GM18867 (cell line): ENCODE measurements around the gene LCN15.
"Not testable (repeated sequence)": the region's sequence is repeated elsewhere in the genome, so short reads cannot be mapped to it uniquely, and the experiment has no call there.

Experiments
- ATAC-seq: cut with Tn5 transposase; IDR thresholded peaks from one replicate; pipeline ENCODE4 v1.9.1; 2021; ENCODE audit warnings: mild to moderate bottlenecking, moderate library complexity; ENCODE audit not compliant: unreplicated experiment

The LCN15 gene

DNA sequence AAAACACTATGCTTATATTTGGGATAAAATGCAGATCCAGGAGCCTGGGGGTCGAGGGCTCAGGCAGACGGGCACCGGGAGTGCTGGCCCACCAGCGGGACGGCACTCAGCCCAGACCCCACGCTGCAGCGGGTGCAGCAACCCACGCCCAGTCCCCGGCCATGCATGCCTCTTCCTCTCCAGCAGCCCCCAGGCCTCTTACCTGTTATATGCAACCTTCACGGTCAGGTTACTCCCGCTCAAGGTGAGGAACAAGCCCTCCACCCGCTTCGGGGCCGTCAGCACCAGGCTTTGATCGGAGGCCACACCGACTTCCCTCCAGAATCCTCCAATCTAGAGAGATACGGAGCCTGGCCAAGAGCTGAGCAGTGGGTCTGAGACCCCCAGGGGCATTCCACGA, 7.5 kb downstream of the LCN15 start:
- no peak for ATAC-seq

- no peak for ATAC-seq
Measured at GRCh38 chr9:136756134-136756438, 8.2 kb downstream of the LCN15 start.

DNA sequence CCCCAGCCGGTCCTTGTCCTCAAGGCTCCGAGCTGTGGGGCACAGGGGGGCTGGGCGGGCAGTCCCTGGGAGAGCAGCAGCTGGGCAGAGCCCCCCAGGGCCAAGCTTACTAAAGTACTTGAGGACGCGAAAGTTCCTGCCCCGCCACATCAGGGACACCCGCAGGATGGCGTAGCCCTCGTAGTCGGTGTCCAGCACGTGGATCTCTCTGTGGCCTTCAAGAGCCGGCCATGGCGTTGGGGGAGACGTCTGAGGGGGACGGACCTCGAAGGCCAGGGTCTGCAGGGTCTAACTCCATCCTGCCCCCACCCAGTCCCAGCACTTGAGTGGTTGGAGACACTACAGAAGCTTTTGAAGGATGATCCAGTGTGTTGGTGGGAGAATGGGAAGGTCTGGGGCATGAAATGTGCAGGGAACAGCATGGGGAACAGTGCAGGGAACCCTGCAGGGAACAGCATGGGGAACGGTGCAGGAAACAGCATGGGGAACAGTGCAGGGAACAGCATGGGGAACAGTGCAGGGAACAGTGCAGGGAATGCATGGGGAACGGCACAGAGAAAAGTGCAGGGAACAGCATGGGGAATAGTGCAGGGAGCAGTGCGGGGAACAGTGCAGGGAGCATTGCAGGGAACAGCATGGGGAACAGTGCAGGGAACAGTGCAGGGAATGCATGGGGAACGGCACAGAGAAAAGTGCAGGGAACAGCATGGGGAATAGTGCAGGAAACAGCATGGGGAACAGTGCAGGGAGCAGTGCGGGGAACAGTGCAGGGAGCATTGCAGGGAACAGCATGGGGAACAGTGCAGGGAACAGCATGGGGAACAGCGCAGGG, 8.8 kb downstream of the LCN15 start:
- not testable (repeated sequence) for ATAC-seq

DNA sequence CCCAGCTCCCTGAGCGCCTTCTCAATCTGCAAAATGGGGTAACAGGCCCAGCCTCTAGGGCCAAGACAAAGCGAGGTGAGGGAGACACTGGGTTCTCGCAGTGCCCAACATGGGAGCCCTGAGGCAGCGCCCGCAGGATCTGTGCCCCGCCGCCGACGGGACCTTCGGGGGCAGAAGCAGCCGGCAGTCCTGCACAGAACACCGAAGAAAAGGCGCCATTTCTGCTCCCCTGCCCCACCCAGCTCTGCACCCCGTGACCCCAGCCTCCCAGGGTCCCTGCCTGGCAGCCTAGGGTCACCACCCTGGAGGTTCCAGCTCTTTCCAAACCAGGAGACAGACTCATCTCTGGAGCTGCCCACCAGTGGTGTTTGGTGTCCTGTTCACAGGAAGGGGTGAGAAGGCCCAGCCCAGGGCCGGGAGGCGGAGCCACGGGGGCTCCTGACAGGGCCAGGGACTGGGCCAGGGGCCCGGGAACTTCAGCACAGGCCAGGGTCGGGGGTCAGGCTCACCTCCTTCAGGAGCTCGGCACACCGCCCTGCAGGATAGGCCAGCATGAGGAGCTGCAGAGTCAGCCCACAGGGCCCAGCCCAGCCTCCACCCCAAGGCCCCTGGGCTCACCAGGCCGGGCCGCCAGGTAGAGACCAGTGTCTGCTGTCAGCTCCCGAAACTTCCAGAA, 9.6 kb downstream of the LCN15 start:
- no peak for ATAC-seq

DNA sequence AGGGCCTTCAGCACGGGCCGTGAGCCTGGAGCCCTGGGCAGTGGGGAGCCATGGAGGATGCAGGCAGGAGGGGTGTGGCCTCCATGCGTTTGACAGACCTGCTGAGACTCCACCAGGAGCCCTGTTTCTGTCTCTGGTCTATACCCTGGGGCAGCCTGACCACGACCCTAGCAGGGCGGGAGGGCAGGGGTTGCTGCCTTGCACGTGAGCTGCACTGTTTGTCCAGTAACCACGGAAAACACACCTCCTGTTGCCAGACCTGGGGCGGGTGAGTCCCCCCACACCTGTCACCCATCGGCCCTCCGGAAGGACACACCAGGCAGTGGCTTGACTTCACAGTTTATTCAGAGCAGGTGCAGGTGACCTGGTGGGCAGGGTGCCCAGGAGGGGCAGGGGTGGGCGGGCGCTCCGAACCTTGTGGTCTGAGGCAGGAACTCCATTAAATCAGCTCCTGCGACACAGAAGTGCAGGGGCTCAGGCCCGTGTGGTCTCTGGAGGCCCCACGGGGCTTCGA, 10.2 kb downstream of the LCN15 start:
- ATAC-seq, result no peak

DNA sequence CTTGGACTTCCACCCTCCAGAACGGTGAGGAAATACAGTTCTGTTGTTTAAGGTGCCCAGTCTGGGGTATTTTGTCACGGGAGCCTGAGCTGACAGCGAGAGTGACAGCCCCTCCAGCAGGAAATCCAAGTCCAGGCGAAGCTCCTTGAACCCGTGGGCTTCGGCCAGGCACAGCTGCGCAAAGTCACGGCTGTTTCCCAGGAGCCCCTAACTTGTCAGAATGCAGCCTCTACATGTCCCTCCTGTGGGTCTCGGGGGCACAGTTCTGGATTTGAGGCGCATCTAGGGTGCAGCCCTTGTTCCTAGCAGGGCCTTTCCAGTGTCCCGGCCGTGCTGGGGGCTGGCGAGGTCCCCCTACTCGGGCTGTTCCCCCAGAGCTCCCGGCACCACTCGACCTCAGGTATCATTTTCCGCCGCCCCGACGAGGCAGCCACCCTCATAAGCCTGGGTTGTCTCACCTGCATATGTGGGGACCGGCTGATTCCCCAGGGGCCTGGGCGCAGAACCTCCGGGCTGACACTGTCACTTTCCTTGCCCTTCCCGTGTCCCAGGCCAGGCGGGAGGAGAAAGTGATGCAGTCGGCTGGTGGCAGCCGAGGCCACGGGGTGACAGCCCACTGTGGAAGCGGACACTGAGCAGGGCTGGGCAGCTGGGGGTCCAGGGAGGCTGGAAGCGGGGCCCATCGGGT, 10.8 kb downstream of the LCN15 start:
- no peak for ATAC-seq

DNA sequence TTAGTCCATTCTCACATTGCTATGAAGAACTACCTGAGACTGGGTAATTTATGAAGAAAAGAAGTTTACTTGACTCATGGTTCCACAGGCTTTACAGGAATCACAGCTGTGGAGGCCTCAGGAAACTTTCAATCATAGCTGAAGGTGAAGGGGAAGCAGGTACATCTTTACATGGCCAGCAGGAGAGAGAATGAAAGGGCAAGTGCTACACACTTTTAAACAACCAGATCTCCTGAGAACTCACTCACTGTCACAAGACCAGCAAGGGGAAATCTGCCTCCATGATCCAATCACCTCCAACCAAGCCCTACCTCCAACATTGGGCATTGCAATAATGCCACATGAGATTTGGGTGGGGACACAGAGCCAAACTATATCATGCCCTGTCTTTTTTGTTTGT, 12.5 kb downstream of the LCN15 start:
- ATAC-seq, result no peak

GRCh38 chr9:136751244-136751643, 13.1 kb downstream of the LCN15 start:
- ATAC-seq, result no peak

DNA sequence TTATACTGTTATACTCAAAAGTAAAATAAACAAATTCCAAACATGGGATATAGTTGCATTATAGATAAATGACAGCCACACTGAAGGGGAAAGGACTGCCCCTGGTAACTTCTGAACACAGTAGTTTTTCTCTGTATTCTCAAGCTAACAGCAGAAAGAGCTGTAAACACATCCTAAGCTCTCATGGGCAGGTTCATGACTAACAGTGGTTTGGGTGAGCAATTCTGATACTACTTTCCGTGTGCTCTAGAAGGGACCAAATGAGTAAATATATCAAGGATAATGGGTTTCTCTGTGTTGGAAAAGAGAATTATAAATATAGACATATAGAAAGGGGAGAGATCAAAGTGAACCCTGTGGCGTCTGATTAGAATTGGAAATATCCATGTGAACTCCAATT, 13.8 kb downstream of the LCN15 start:
- no peak for ATAC-seq

DNA sequence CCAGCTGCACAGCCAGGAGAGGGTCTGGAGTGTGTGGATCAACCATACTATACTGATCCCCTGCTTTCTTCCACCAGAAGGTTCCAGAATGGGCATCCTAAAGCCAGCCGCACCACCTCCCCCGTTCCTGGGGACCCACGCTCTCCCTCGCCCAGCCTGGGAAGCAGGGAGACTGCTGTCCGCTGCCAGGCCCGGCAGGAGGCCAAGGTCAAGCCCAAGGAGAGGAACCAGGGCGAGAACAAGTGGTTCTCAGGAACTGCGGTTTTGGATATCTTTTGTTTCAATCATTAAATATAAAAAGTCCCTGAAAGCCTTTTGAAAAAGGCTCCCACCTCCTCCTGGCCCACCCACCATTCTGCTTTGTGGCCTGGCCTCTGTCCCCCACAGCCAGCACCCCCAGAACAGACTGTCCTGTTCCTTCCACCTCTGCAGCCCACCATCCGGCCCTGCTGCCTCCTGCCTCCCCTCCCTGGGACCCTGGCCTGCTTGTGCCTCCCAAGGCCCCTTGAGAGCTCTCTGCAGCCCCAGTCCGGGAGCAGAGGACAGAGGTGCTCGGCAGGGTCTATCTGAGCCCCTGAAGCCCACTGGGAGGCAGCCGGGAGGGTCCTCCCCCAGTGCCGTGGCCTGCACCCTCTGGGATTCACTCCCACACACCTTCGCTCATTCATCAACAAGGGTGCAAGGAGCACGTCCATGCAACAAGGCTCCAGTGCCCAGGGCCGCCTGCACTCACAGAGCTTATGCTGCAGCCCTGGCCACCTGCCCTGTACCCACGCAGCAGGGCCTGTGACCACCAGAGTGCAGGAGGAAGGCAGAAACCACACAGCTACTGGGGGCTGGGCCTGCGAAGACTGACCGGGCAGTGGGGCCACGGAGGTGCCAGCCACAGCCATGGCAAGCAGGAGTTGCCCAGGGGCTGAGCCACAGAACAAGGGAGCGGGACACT, 15.4 kb downstream of the LCN15 start:
- ATAC-seq, result no peak

- no peak for ATAC-seq
Measured at GRCh38 chr9:136748201-136748600, 16.1 kb downstream of the LCN15 start, which contains the start of gene LCN6. TSS of gene LCN6 (minus strand) at chr9:136748525. CDS start at chr9:136748483, 42 bp downstream.

GRCh38 chr9:136747161-136748060, 16.9 kb downstream of the LCN15 start:
- no peak for ATAC-seq

- no peak for ATAC-seq
Measured at GRCh38 chr9:136746621-136747020, 17.7 kb downstream of the LCN15 start.

DNA sequence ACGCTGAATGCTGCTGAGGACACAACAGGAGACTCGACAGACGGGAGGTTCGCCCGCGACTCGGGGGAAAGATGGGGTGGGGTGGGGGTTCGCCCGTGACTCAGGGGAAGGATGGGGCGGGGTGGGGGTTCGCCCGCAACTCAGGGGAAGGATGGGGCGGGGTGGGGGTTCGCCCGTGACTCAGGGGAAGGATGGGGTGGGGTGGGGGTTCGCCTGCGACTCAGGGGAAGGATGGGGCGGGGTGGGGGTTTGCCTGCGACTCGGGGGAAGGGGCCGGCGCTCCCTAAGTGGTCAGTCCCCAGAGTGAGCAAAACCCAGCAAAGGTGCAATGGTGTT, 18.2 kb downstream of the LCN15 start:
- ATAC-seq, result no peak

- ATAC-seq, result no peak
Measured at GRCh38 chr9:136745389-136746154, 18.7 kb downstream of the LCN15 start.

GRCh38 chr9:136744773-136745172, 19.5 kb downstream of the LCN15 start:
- ATAC-seq, result no peak

- ATAC-seq, result no peak
Measured at GRCh38 chr9:136743639-136744211, 20.6 kb downstream of the LCN15 start.

DNA sequence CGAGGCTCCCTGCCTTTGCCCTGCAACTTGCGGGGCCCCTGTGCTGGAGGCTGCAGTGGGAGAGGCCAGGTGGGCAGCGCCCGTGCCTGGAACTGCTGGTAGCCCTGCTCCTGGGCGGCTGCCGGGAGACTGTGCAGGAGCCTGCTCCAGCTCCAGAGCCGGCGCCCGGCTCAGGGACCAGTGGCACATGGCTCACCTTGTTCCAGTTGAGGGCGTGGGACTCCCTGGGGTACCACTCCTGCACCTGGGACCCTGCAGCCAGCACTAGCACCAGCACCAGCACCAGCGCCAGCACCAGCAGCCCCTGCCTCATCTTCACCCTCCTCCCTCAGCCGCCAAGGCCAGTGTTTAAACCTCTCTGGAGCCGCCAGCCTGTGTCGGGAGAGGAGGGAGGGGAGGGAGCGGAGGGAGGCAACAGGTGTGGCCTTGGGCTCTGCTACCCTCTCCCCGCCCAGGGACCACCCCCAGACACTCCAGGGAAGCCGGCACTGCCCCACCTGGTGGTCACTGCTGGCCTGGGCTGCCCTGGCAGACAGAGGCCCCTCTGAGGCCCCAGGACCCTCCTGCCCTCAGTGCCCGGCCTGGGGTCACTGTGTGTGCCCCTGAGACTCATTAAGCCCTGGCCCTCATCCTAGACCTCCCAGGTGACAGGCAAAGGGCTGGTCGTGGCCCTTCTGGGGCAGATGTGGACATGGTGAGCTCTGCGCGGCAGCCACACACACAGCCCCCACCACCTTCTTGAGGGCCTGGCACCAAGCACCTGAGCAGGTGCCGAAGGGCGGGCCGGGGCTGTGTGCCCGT, 21.5 kb downstream of the LCN15 start, which contains the start of gene LCN10:
LCN10 (minus strand) TSS at position 350 of the 801 bp plus-strand sequence; CDS start at position 313, 37 bp downstream.
- no peak for ATAC-seq
